SJCRH30 (cell line): ENCODE data around the gene CFAP46. TPM values are rescaled to one million over a fixed set of nuclear protein-coding genes. Genes with fewer than 3 reads are reported as not detected.
A peak's percentile ranks its signal among the peaks of the same experiment; 100 is the strongest.

ENCODE experiments used
- DNase-seq, 2 experiments: peaks; one replicate each; pipeline ENCODE4 v3.0.0-alpha.2; 2015 to 2020
- H3K27ac ChIP-seq: fragments of 250-450 bp; sonication (Bioruptor Pico); 2 replicates; pipeline ENCODE4 v1.5.1; 2020; ENCODE audit warnings: mild to moderate bottlenecking, moderate library complexity
- H3K27me3 ChIP-seq: fragments of 250-450 bp; sonication (Bioruptor Pico); 2 replicates; pipeline ENCODE4 v1.5.1; 2020; ENCODE audit warnings: mild to moderate bottlenecking, moderate library complexity
- H3K36me3 ChIP-seq: fragments of 250-450 bp; sonication (Bioruptor Pico); 2 replicates; pipeline ENCODE4 v1.5.1; 2020; ENCODE audit warnings: mild to moderate bottlenecking, moderate library complexity
- H3K4me1 ChIP-seq: fragments of 250-450 bp; sonication (Bioruptor Pico); 2 replicates; pipeline ENCODE4 v1.5.1; 2020; ENCODE audit warnings: mild to moderate bottlenecking, moderate library complexity
- H3K4me3 ChIP-seq: fragments of 250-450 bp; sonication (Bioruptor Pico); 2 replicates; pipeline ENCODE4 v1.5.1; 2020; ENCODE audit warnings: mild to moderate bottlenecking, moderate library complexity
- H3K9me3 ChIP-seq: fragments of 250-450 bp; sonication (Bioruptor Pico); replicated peaks from 2 replicates; pipeline ENCODE4 v1.5.1; 2020; ENCODE audit warnings: mild to moderate bottlenecking, moderate library complexity
- total RNA-seq: library from RNA; depleted of rRNA; stranded (reverse); fragments of >200 nt; shearing (Covaris generic); gene quantifications from 2 replicates; pipeline ENCODE4 v1.2.3, GENCODE V29; 2014

CFAP46 gene
- total RNA-seq, 1 experiment from 2014 or later: 1.7 TPM

DNA sequence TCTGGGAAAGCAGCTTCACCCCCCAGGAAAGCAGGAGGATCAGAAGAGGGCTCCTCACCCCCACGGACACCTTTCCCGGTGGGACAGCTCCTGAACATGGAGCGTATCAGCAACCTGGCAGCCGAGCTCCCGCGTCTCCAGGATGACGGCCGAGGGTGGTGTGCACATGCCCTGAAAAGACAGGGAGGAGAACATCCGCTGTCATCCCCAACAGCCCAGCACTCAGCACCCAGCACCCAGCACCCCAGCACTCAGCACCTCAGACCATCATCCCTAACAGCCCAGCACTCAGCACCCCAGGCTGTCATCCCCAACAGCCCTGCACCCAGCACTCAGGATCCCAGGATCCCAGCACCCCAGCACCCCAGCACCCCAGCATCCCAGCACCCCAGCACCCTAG is 3.9 kb upstream of the CFAP46 start:
- Histone ChIP-seq H3K9me3 (no peaks in the 10 kb centered on the region), H3K4me1 (no peaks in the 10 kb centered on the region), H3K4me3 (no peak overlapping the region), H3K27me3 (no peaks in the 10 kb centered on the region), H3K27ac (no peak overlapping the region), H3K36me3 (no peaks in the 10 kb centered on the region)
- DNase-seq: no peak

DNA sequence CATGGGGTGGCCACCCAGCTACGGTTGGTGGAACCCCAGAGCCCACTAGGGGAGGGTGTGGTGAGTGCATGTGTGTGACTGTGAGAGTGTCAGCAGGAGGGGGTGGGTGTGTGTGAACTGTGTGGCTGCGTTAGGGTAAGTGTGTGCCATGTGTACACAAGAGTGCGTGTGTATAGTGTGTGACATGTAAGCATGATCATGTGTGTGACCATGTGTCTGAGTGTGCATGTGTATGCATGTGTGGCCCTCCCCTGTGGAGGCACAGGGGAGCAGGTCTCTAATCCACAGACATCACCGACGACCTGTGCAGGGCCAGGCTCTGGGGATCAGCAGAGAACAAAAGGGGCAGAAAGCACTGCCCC is 3.5 kb upstream of the CFAP46 start:
- DNase-seq: no peak
- no peak overlapping the region for H3K4me3 ChIP-seq
- H3K27me3 ChIP-seq: no peaks in the 10 kb centered on the region
- no peaks in the 10 kb centered on the region for H3K4me1 ChIP-seq
- no peak overlapping the region for H3K27ac ChIP-seq
- H3K36me3 ChIP-seq: no peaks in the 10 kb centered on the region
- no peaks in the 10 kb centered on the region for H3K9me3 ChIP-seq

DNA sequence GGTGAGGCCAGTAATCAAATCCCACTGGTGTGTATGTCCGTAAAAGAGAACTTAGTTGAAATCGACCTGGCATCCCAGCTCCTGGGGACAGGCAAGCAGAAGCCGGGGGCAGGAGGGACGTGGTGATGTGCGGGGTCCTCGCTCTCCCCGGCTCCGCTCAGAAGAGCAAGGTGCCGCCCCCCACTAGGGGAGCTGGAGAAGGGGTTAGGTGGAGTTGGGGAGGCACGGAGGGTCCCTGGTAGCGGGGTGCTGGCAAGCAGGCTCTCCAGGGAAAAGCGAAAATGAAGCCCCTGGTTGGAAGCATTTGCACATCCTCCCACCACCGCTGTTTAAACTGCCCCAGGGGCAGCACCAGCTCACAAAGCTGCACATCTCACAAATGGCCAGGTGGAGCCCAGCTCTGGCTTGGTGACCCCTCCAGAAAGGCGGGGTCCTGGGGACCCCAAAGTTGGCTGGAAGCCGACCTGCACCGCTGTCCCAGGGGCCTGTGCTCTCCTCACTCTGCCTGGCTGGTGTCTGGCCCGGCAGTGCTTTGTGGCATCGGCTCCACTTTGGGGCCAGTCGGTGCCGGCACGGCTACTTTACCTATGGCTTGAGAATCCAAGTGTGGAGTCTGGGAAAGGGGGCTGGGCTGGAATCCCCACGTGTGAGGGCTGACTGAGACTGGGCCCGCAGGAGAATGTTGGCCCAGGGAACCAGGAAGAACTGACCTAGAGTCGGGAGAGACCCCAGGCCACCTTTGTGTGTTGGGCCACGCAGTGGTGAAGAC is 2.9 kb upstream of the CFAP46 start:
- H3K27me3 ChIP-seq: no peaks in the 10 kb centered on the region

DNA sequence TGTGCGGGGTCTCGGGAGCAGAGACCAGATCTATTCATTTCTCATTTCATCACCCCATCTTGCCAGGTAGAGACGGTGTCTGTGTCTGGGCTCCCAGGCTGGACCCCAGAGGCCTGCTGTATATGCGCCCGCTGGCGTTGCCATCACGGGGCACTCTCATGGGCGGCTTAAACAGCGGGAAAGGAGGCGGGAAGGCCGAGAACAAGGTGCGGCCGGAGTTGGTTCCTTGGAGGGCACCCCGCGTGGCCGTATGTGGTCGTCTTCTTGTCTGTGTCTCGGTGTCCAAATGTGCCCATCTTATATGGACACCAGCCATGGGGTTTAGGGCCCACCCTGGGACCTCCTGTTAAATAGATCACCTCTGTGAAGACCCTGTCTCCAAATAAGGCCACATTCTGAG is 2.1 kb upstream of the CFAP46 start:
- Histone ChIP-seq H3K4me3 (no peak overlapping the region), H3K27ac (no peak overlapping the region), H3K27me3 (no peaks in the 10 kb centered on the region), H3K9me3 (no peaks in the 10 kb centered on the region), H3K4me1 (no peaks in the 10 kb centered on the region), H3K36me3 (no peaks in the 10 kb centered on the region)
- DNase-seq: no peak

More for the DNA sequence above, 2.9 kb upstream of the CFAP46 start:
- H3K4me3 ChIP-seq: no peak overlapping the region
- H3K4me1 ChIP-seq: no peaks in the 10 kb centered on the region
- no peaks in the 10 kb centered on the region for H3K9me3 ChIP-seq
- H3K36me3 ChIP-seq: no peaks in the 10 kb centered on the region
- no peak overlapping the region for H3K27ac ChIP-seq
- DNase-seq: no peak

DNA sequence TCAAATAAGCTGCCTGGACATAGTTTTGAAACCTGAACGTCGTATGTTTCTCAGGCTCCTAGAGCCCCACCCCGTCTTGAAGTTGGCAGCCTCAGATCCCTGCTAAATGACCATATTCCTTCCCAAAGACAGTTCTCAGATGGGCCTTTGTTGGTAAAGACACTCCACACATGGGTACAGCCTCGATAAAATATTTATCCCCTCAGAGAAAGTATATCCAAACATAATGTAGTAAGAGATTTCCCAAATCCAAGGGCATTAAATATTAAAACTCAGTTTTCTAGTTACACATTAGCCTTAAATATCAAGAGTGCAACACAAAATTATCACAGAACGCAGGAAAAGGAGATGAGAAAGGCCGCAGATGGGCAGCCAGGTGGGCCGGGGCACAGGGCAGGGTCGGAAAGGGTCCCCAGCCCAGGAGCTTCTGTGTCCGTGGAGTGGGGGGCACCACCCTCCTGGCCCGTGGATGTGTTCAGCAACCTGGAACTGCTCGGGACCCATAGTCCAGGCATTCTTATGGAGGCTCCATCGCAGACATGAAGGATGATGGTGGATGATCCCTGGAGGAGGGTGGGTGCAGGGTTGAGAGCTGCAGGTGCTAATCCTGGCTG is 1.5 kb upstream of the CFAP46 start:
- DNase-seq: no peak
- H3K4me3 ChIP-seq: no peak overlapping the region
- no peaks in the 10 kb centered on the region for H3K27me3 ChIP-seq
- H3K9me3 ChIP-seq: no peaks in the 10 kb centered on the region
- no peaks in the 10 kb centered on the region for H3K4me1 ChIP-seq
- H3K36me3 ChIP-seq: no peaks in the 10 kb centered on the region
- H3K27ac ChIP-seq: no peak overlapping the region

DNA sequence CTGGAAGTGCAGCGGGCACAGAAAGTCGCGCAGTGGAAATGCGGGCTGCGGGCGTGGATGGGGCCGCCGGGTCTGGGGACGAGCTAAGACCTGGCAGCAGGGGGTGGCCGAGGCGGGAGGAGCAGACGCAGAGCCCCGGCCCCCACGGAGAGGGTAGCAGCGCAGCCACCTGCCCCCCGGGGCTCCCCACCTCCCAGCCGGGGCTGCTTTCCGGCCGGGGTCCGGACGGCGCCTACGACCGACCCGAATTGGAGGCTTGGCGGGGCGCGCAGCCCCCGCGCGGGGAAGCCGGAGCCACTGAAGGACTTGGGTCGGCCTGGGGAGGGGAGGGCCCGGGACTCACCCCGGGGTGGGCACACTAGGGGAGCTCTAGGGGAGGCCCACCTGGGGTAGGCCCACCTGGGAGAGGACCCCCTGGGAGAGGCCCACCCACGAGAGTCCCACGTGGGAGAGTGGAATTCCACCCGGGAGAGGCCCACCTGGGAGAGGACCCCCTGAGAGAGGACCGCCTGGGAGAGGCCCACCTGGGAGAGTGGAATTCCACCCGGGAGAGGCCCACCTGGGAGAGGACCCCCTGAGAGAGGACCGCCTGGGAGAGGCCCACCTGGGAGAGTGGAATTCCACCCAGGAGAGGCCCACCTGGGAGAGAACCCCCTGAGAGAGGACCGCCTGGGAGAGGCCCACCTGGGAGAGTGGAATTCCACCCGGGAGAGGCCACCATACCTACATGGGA is 854 bp upstream of the CFAP46 start:
- DNase-seq: no peak
- Histone ChIP-seq H3K27me3 (no peaks in the 10 kb centered on the region), H3K36me3 (no peaks in the 10 kb centered on the region), H3K4me1 (no peaks in the 10 kb centered on the region), H3K4me3 (no peak overlapping the region), H3K9me3 (no peaks in the 10 kb centered on the region), H3K27ac (no peak overlapping the region)

DNA sequence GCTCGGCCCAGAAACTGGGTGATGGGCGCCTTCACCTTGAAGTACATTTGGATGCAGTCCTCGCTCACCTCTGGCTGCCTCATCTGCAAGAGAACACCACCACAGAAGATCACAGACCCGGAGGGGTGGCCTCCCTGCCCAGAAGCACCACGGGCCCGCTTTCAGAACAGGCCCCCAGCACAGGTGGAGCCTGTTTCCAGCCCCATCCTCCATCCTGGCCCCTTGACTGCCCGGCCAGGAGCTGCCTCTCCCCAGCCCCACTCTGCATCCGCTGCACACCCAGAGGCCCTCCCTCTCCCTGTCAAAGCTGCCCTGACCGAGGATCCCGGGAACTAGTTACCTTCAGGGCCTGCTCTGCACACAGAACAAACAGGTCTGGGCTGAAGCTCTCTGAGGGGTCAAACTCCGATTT is 724 bp downstream of the CFAP46 start:
- Histone ChIP-seq H3K36me3 (no peaks in the 10 kb centered on the region), H3K4me1 (no peaks in the 10 kb centered on the region), H3K4me3 (no peak overlapping the region), H3K9me3 (no peaks in the 10 kb centered on the region), H3K27ac (no peak overlapping the region), H3K27me3 (no peaks in the 10 kb centered on the region)
- DNase-seq: no peak

DNA sequence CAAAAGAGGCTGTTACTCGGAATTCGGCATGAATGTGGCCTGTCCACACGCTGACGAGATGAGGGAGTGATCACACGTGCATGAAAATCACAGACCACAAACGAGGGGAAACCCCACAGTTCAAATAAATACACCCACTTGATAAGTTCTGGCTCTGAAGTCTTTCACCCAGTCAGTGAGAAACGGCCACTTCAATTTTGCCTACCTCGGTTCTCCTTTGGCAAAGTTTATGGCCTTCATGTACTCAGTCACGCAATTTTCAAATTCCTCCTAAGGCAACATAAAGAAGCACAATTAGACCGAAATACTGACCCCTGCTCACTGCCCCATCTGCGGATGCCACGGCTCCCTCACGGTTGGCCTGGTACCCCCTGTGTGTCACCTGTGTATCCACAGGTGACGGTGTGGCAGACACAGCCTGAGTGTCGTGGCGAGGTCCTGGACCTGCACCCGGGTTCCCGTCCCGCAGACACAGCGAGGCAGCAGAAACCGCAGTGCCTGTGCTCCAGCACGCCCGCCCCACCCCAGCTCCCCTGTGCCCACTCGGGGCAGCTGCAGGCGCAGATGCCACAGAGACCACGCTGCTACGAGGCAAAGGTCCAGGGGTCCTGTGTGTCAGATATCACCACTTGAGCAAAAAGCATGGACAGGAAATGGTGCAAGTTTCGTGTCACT is 1.4 kb downstream of the CFAP46 start:
- DNase-seq: no peak
- no peaks in the 10 kb centered on the region for H3K36me3 ChIP-seq
- H3K9me3 ChIP-seq: no peaks in the 10 kb centered on the region
- H3K27ac ChIP-seq: no peak overlapping the region
- no peaks in the 10 kb centered on the region for H3K27me3 ChIP-seq
- H3K4me1 ChIP-seq: no peaks in the 10 kb centered on the region
- H3K4me3 ChIP-seq: no peak overlapping the region

DNA sequence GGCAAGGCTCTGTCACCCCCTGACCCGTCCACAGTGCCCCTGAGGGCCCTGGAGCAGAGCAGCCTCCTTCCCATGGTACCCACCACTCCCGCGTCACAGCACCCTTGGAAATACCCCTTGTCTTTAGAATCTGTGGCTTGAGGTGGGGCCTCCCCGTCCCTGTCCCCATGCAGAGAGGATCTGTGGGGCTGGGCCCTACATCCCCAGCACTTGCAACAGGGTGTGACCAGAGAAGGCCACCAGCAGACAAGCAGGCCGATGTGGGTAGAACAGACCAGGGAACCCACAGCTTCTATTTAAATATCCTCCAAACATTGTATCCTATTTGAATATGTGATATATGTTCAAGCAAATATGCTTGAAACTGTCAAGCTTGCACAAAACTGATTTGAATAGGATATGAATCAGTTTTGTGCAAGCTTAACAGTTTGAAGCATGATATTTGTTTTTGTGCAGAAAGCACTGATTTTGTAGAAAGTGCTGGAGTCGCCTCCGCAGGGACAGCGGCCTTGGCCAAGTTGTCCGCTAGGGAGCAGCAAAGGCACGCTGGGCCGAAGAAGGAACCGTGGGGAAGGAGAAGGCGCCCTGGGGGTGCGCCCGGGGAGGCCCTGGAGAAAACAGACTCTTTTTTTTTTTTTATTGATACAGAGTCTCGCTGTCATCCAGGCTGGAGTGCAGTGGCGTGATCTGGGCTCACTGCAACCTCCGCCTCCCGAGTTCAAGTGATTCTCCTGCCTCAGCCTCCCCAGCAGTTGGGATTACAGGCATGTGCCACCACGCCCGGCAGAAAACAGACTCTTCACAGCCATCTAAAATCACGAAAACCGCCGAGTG is 2.2 kb downstream of the CFAP46 start:
- Histone ChIP-seq H3K4me1 (no peaks in the 10 kb centered on the region), H3K27me3 (no peaks in the 10 kb centered on the region), H3K36me3 (no peaks in the 10 kb centered on the region), H3K27ac (no peak overlapping the region), H3K9me3 (no peaks in the 10 kb centered on the region), H3K4me3 (no peak overlapping the region)
- DNase-seq: peak; percentile 34 to 58

DNA sequence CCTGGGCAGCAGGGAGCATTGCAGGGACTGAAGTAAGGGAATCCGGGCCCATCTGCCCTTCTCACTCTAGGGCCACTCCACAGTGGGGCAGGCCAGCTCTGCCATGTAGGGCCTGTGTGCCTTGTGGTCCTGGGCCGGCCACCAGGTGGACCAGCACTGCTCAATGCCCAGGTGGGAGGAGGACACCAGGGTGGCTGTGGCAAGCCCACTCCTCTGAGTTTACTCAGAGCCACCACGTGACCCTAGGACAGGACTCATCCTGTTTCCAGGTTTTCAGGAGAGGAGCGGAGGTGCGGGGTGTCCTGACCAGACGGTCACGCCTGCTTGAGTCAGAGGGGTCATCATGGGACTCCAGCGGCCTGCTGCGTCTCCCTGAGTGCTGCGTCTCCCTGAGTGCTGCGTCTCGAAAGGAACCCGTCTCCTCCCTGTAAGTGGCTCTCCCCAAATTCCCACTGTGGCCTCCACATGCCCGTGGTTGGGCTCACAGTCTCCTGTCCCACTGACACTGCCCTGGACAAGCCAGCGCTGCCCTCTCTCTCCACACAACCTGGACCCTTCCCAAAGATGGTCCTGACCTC is 2.9 kb downstream of the CFAP46 start:
- DNase-seq: no peak
- Histone ChIP-seq H3K4me1 (no peaks in the 10 kb centered on the region), H3K36me3 (no peaks in the 10 kb centered on the region), H3K27me3 (no peaks in the 10 kb centered on the region), H3K27ac (no peak overlapping the region), H3K9me3 (no peaks in the 10 kb centered on the region), H3K4me3 (no peak overlapping the region)

DNA sequence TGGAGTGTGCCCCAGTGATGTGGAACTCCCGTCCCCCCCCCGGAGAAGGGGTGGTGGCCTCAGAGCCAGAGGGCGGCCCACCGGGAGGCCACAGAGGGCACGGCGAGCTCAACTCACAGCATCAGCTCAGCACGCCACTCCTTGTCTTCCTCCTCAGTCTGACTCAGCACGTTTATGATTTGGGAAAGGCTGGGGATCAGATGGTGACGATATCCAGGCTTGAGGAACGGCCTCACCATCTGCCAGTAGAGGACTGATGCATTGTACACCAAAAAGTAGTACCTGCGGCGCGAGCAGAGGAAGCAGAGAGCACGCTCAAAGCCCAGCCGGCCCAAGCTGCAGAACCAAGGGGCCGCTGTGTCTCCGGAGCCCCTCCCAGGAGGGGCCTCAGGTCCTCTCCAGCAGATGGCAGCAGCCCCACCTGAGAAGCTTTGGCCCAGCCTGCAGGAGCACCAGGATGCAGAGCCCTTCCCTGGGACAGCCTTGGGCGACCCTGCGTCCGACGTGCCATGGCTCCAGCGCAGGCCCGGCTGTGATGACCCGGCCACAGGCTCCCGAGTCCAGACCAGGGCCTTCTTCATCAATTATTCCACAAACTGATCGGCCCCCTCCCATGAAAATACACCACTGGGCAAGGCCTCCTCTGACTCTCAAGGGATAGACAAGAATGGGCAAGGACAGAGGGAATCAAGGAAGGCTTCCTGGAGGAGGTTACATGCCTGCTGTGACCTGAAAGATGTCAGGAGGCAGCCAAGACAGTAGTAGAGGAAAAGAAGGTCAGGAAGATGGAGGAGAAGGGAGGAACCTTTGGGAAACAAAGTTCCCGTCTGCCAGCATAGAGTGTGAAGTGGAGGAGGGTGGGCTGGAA is 3.7 kb downstream of the CFAP46 start:
- no peaks in the 10 kb centered on the region for H3K9me3 ChIP-seq
- H3K4me3 ChIP-seq: no peak overlapping the region
- no peak overlapping the region for H3K27ac ChIP-seq
- no peaks in the 10 kb centered on the region for H3K4me1 ChIP-seq
- no peaks in the 10 kb centered on the region for H3K36me3 ChIP-seq
- DNase-seq: peak in 1 of 2 experiments; percentile 24
- H3K27me3 ChIP-seq: no peaks in the 10 kb centered on the region

DNA sequence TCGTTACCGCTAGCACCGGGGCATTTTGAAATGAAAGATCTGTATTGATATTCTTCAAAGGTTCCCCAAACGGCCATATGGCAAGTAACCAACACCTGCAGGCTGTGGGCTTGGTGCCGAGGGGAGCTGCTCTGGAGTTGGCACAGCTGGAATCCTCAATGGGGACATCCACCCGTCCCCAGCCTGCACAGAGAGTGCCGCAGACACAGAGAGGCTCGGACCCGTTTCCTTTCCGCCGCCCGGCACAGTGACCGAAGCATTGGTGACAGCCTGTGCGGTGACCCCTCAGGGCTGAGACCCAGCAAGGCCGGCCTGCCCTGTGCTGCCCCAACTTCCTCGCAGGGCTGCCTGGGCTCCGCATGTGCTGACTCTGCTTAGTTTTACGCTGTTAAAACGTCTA is 4.5 kb downstream of the CFAP46 start:
- Histone ChIP-seq H3K27me3 (no peaks in the 10 kb centered on the region), H3K36me3 (no peaks in the 10 kb centered on the region), H3K4me3 (no peak overlapping the region), H3K27ac (no peak overlapping the region), H3K9me3 (no peaks in the 10 kb centered on the region), H3K4me1 (no peaks in the 10 kb centered on the region)
- DNase-seq: no peak

DNA sequence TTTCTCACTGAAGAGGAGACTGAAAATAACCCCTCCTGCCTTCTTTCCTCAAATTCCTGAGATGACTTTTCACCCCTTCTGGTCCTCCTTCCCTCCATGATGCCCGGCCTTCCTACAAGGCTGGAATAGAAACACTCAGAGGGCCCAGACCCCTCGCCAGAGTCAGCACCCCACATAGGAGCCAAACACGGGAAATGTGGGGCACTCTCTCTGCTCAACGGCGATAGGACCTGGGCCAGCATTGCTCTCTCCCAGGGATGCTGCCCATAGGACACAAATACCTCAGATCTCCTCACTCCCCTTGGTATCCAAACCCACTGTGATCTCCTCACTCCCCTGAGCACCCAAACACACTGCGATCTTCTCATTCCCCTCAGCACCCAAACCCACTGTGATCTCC is 7.4 kb downstream of the CFAP46 start:
- Histone ChIP-seq H3K4me1 (no peaks in the 10 kb centered on the region), H3K27me3 (no peaks in the 10 kb centered on the region), H3K9me3 (no peaks in the 10 kb centered on the region), H3K4me3 (no peak overlapping the region), H3K27ac (no peak overlapping the region), H3K36me3 (no peaks in the 10 kb centered on the region)
- DNase-seq: no peak
